GM19043 (cell line): ENCODE data around the gene SAMD4A.
A peak's percentile ranks its signal among the peaks of the same experiment; 100 is the strongest.

Experiments used
- ATAC-seq: cut with Tn5 transposase; IDR thresholded peaks from one replicate; pipeline ENCODE4 v1.9.1; 2021; ENCODE audit warnings: low read depth; ENCODE audit not compliant: unreplicated experiment

The SAMD4A gene

GRCh38 chr14:54653712-54654469, 87.0 kb downstream of the SAMD4A start:
- no peak for ATAC-seq

- ATAC-seq = no peak
Measured at GRCh38 chr14:54654605-54655004, 87.7 kb downstream of the SAMD4A start.

GRCh38 chr14:54658836-54659235, 91.9 kb downstream of the SAMD4A start:
- ATAC-seq = no peak

GRCh38 chr14:54659365-54659764, 92.4 kb downstream of the SAMD4A start:
- no peak for ATAC-seq

- ATAC-seq = no peak
Measured at GRCh38 chr14:54660604-54661111, 93.7 kb downstream of the SAMD4A start.

GRCh38 chr14:54662491-54663133, 95.7 kb downstream of the SAMD4A start:
- ATAC-seq = no peak

DNA sequence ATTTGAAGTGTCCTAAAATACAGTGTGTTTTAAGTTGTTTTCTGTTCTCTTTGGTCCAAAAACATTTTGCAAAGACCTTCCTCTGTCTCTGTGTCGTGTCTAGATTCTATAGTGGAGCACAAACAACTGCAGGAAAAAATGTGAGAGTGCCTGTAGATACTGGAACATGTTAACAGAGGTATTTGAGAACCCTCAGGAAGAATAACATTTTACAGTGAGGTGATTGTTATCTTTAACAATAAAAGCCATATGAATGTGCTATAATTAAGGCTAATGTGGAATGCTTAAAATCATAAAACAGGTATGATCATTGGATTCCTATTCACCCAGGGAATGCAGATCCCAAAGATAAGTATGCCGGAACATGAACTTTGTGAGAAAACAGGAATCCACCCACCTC, 98.0 kb downstream of the SAMD4A start:
- ATAC-seq = no peak

- no peak for ATAC-seq
Measured at GRCh38 chr14:54665946-54666345, 99.0 kb downstream of the SAMD4A start.

DNA sequence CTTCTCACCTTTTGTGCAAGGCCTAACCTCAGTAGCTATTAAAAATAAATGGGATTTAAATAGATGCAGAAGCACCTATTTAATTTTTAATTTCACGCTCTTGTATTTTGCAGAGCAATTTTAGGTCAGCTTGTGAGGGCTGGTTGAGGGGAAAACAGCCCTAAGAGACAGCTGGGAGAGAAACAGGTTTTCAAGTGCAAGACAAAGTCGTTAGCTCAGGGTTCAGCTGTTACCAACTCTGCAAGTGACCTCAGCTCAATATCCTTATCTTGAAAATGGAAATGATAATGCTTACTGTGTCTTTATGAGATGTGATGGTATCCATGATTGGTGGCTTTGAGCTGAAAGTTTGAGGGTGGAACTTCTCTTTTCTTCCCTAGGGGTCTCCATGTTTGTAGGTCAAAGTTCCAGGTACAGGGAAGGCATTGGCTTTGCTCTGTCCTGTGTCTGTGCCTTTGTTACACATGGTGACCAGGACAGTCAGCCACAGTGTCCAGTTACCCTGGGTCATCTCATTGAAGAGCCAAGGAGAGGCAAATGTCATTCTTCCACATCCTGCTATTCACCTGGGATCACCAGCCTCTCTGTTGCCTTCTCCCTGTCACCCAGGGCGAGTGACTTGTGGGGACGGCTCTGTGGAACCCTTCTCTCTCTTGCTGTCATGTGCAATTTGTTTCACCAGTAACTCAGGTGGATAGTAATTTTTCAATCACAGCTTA, 100.3 kb downstream of the SAMD4A start:
- ATAC-seq = no peak

GRCh38 chr14:54667764-54668163, 100.8 kb downstream of the SAMD4A start:
- no peak for ATAC-seq

- ATAC-seq = no peak
Measured at GRCh38 chr14:54669721-54670561, 103.0 kb downstream of the SAMD4A start.

DNA sequence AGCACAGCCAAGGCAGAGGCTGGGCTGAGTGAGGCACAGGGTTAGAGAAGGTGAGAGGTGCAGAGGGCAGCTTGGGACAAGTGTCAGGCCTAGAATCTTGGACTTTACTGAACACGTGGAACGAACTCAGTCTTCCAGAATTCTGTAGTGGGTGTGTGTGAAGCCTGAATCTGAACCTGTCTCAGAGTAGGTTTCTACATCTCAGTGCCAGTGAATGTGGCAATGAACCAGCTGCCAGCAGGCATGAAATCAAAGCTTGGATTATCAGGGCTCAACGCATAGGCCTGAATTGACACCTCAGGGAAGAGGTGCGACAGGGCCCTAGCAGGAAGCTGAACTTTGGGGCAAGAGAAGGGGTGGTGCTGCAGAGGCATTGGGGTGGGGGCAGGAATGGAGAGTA, 104.6 kb downstream of the SAMD4A start:
- ATAC-seq = no peak

DNA sequence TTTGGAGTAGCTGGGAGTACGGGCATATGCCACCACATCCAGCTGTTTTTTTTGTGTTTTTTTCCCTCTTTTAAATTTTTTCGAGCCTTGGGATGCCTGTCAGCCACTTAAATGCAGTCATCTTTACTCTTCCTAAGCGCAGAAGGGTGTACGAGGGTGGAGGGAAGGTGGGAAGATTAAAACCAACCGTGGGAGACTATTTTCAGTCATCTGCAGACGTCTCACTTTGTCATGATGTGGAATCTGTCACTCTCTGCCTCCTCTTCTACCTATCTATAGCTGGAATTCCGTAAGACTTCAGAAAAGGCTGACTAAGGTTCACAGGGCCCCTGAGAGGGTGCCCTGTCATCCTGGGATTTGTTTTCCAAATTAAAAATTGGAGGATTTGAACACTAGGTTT, 105.3 kb downstream of the SAMD4A start:
- ATAC-seq = no peak

DNA sequence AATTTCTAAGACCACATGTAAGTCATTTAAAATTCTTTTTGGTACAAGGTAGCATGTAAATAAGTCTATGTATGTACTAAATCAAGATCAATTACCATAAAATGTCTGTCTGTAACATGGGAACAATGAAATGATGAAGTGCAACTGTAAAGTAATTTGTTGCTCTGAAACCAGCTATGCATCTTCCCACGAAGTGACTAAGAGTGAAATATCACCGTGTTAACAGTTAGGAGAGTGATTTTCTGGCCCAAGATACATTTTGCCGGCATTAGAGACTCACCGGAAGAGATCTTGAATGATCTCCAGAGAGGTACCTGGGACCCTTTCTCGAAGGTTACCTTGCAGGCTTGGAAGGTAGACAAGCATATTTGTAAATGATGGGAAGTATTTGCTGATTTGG, 105.8 kb downstream of the SAMD4A start:
- no peak for ATAC-seq

- no peak for ATAC-seq
Measured at GRCh38 chr14:54673193-54674045, 106.5 kb downstream of the SAMD4A start.

GRCh38 chr14:54674046-54674741, 107.3 kb downstream of the SAMD4A start:
- ATAC-seq = peak; percentile 87

- ATAC-seq = no peak
Measured at GRCh38 chr14:54675236-54676128, 108.6 kb downstream of the SAMD4A start.
